ENCODE measurements around the gene RNF224.

Gene RNF224

DNA sequence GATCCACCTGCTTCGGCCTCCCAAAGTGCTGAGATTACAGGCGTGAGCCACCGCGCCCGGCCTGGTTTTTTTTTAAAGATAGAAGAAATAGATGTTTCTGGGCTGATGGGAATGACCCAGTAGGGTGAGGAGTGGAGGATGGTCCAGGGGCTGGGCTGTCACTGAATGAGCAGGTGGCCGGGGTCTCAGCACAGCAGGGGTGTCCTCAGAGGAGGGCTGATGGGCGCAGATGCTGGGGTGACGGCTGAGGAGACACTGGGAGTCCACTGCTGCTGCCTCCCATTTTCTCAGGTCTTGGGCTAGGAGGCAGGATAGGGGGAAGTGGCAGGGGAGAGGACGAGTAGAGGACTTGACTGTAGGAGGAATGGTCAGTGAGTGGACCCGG is 47.9 kb downstream of the RNF224 start:
- DNase-seq = no peak

DNA sequence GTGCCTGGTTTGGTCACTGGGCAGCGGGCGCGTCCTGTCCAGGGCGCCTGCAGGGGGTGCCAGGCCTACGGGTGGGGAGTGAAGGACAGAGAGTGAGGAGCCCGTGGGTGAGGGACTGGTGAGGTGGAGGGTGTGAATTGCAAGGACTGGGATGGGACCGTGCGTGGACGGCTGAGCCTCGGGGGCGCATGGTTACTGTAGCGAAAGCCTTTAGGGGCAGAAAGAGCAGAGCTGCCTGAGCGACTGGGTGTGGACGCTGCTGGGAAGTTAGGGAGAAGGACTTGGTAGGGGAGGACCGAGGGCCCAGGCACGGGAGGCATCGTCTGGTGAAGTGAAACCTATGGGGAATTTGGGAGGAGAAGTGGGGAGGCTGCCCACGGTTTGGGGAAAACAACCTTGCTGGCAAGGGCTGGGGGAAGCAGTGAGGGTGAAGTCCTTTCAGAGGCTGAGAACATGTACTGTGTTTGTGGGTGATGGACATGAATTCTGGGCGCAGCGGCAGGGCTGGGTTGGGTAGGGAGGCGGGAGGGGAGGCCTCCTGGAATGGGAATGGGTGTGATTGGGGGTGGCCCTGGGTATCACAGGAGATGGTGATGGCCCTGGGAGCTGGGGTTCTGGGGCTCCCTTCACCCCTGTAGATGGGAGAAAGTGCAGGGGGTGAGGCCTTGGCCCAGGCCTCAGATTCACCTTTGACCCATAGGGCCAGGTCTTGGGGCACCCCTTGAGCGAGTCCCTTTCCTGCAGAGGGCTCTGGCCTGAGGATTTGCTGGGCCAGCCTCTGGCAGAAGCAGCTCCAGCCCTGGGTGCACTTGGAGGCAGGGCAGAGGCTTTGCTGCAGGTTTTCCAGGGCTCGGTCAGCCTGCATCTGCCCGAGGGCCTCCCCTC is 48.5 kb downstream of the RNF224 start:
- no peak for DNase-seq

DNA sequence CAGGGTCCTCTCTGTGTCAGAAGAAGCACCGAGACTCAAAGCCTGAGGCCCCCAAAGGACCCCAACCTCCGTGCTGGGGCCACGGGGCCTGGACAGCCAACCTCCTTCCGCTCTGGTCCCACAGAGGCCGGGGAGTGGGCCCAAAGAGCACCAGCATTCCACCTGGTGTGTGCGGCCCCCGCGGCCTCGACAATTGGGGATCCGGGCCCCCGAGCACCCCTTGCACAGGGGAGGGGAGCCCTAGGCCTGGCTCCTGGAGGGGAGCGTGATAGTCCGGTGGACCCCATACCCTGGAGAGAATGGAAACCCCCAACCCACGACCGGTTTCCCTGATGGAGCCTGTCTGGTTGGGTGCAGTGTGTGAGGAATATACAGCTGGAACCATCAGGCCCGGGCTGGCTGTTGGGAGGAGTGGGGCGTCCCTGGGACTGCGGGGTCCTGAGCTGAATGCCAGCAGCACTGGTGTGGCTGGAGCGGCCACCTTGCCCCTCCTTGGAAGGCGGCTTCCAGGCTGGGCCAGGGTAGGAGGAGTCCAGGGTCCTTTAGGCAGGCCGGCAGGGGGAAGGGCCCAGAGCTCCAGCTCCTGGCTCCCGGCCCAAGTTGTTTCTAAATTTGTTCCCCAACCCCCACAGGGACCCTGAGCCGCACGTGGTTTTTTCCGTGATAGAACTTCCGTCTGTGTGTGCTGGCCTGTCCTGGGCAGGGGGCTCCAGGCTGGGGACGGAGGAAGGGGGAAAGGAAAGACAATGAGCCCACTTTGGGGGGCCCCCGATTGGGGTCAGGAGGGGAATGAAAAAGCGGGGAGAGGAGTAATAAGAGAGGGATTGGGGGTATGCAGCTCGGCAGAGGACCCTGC is 49.4 kb downstream of the RNF224 start:
- no peak for DNase-seq

DNA sequence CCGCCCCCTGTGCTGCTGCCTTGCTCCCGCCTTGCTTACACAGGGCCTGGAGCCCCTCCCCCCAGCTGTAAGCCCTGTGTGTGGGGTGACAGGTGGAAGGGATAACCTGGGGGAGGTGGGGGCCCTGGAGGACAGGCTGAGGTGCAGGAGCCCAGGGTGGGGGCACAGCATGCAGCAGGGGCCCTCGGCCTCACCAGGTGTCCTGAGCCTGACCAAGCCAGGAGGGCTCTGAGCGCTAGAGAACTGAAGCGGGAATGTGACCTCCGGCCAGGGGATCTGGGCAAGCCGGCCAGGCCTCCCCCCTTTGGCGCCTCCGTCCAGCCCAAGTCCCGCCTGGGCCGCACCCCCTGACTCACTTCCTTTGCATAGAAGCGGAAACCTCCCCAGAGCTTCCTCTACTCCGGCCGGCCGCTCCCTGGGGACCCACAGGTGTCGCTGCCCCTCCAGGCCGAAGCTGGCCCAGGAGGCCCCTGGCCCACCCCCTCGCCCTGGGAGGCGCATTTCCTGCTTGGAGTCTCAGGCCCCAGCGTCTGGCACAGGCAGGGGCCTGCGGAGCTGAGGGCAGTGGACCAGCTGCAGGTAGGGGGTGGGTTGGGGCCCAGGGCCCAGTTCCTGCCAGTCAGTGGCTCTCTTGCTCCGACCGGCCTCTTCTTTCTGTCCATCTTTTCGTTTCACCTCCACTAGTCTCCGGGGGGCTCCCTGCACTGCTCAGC is 50.2 kb downstream of the RNF224 start, which contains the start of gene TOR4A:
TSS of gene TOR4A (plus strand) at position 398 of the 713 bp plus-strand sequence. CDS start 964 bp downstream, outside the sequence.
- peak; percentile 53 to 63 for DNase-seq

DNA sequence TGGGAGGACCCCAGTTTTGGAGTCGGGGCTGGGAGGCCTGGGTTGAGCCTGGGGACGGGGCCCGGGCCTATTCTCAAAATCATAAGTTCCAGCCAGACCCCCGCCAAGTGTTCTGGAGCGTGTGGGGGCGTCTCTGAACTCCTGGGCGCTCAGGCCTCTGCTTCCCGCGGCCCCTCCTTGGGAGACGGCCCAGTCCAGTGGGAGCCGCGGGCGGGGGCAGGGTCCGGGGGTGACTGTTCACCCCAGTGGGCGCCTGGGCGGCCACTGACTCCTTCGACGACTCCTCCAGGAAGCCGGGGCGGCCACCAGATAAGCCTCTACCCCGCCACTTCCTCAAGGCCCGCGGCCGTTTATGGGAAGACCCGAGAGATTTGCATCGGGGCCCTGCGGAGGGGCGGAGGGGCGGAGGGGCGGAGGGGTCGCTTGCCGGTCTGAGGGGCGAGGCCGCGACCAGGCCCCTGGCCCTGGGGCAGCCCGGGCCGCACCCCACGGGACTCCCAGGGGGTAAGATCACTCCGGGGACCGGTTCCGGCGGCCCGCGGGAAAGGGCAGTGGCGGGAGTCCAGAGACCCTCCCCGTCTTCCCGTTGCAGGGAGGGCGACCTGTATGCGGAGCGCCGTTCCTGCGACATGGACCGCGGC is 50.9 kb downstream of the RNF224 start:
- DNase-seq = no peak

All from activated CD4-positive, alpha-beta T cell treated with anti-CD3 and anti-CD28 coated beads, Interleukin-2, amount 50 U/mL, for 48 hours (primary cell).